Duodenal mucosa (tissue), 2 donors: ENCODE results near the gene ANGPTL1.
A peak's percentile ranks its signal among the peaks of the same experiment; 100 is the strongest.
"Not testable (repeated sequence)": the region's sequence is repeated elsewhere in the genome, so short reads cannot be mapped to it uniquely, and the experiment has no call there.

Experiments used
- H3K27ac ChIP-seq: one replicate; pipeline ENCODE4 v1.7.0; 2013; ENCODE audit warnings: low read depth, low read length
- H3K27me3 ChIP-seq, 2 donors: one replicate each; pipeline ENCODE4 v1.7.0; 2013; ENCODE audit warnings: low read length in 2 of 2, control low read depth in 1 of 2; ENCODE audit not compliant: insufficient read depth in 2 of 2, control insufficient read depth in 1 of 2
- H3K36me3 ChIP-seq, 2 donors: one replicate each; pipeline ENCODE4 v1.7.0; 2013; ENCODE audit warnings: low read length in 2 of 2, control low read depth in 1 of 2; ENCODE audit not compliant: insufficient read depth in 2 of 2, control insufficient read depth in 1 of 2
- H3K4me1 ChIP-seq, 2 donors: one replicate each; pipeline ENCODE4 v1.7.0; 2013; ENCODE audit warnings: low read length in 2 of 2, control low read depth in 1 of 2; ENCODE audit not compliant: insufficient read depth in 2 of 2, control insufficient read depth in 1 of 2
- H3K4me3 ChIP-seq, 2 donors: one replicate each; pipeline ENCODE4 v1.7.0; 2013; ENCODE audit warnings: low read length in 2 of 2, low read depth in 1 of 2
- H3K9ac ChIP-seq, 2 donors: one replicate each; pipeline ENCODE4 v1.7.0; 2013; ENCODE audit warnings: low read length in 2 of 2, low read depth in 1 of 2
- H3K9me3 ChIP-seq, 2 donors: one replicate each; pipeline ENCODE4 v1.7.0; 2013; ENCODE audit warnings: low read length in 2 of 2, control low read depth in 1 of 2; ENCODE audit not compliant: control insufficient read depth in 1 of 2

Gene ANGPTL1

DNA sequence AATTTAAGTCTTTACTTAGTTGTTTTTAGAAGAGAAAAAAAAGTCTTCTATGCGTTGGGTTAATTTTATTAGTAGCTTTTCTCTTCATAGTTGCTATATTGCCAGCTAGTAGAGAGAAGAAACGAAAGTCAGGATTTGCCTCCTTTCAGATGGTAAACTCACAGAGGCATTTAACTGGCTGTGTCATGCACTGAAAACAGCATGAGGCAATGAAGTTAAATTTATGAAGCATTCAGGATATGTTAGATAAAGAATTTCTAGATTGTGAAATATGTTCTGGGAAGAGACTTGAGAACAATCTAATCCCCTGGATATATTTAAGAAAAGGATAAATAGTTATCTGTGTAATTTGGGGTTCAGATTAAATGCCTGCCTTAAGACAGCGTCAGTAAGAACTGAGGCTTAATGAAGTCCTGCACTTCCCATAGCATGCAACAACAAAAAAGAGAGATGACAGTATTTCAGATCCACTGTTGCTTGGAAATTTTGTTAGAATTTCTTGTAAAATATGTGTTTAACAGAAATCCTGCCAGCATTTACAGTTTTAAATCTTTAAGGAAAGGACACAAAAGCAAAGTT lies 1.7 kb downstream of the ANGPTL1 start:
- Histone ChIP-seq H3K4me1 (peaks cover 16 to 50% of the 10 kb centered on the region in 2 donors), H3K9me3 (no peaks in the 10 kb centered on the region), H3K27ac (no peak overlapping the region), H3K9ac (peak overlapping the region in 1 of 2 donors; percentile 30), H3K27me3 (no peaks in the 10 kb centered on the region), H3K36me3 (no peaks in the 10 kb centered on the region), H3K4me3 (peak overlapping the region in 1 of 2 donors; percentile 32)

GRCh38 chr1:178868706-178869105 lies 2.2 kb downstream of the ANGPTL1 start:
- H3K27ac ChIP-seq, result no peak overlapping the region
- H3K36me3 ChIP-seq, result no peaks in the 10 kb centered on the region
- H3K9me3 ChIP-seq, result no peaks in the 10 kb centered on the region
- no peak overlapping the region for H3K4me3 ChIP-seq
- no peak overlapping the region for H3K9ac ChIP-seq
- H3K27me3 ChIP-seq, result no peaks in the 10 kb centered on the region
- peaks cover 16 to 50% of the 10 kb centered on the region in 2 donors for H3K4me1 ChIP-seq

- H3K4me3 ChIP-seq, result peak overlapping the region; percentile 38 to 61
- peak overlapping the region; percentile 15 for H3K27ac ChIP-seq
- no peaks in the 10 kb centered on the region for H3K9me3 ChIP-seq
- no peaks in the 10 kb centered on the region for H3K27me3 ChIP-seq
- H3K9ac ChIP-seq, result peak overlapping the region in 1 of 2 donors; percentile 47
- peaks cover 16 to 47% of the 10 kb centered on the region in 2 donors for H3K4me1 ChIP-seq
- H3K36me3 ChIP-seq, result no peaks in the 10 kb centered on the region
These were observed 3.2 kb downstream of the ANGPTL1 start for GRCh38 chr1:178867670-178868069.

GRCh38 chr1:178864326-178864725 lies 6.6 kb downstream of the ANGPTL1 start:
- no peaks in the 10 kb centered on the region for H3K9me3 ChIP-seq
- H3K4me1 ChIP-seq, result peaks cover 0 to 17% of the 10 kb centered on the region in 2 donors
- no peak overlapping the region for H3K27ac ChIP-seq
- no peak overlapping the region for H3K9ac ChIP-seq
- no peaks in the 10 kb centered on the region for H3K36me3 ChIP-seq
- H3K4me3 ChIP-seq, result no peak overlapping the region
- H3K27me3 ChIP-seq, result no peaks in the 10 kb centered on the region

DNA sequence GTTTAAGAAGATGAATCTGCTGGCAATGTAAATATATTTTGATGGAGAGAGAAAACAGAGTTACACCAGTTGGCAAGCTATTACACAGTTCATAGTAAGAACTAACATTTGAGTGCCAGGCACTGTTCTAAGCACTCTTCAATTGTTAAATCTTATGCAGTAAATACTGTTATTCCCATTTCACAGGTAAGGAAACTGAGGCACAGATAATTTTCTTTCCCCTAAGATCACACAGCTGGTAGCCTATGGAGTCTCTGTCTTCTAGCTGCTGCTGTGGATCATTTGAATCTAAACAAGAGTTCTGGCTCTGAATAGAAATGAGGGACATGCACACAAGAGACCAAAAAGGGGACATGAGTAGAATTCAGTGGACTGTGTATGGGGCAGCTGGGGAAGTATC lies 8.0 kb downstream of the ANGPTL1 start:
- H3K36me3 ChIP-seq, result no peaks in the 10 kb centered on the region
- no peak overlapping the region for H3K4me3 ChIP-seq
- H3K27me3 ChIP-seq, result no peaks in the 10 kb centered on the region
- H3K9ac ChIP-seq, result no peak overlapping the region
- H3K4me1 ChIP-seq, result peaks cover 0 to 15% of the 10 kb centered on the region in 2 donors
- no peak overlapping the region for H3K27ac ChIP-seq
- no peaks in the 10 kb centered on the region for H3K9me3 ChIP-seq

- no peak overlapping the region for H3K9ac ChIP-seq
- H3K4me1 ChIP-seq, result peaks cover 0 to 15% of the 10 kb centered on the region in 2 donors
- H3K27ac ChIP-seq, result no peak overlapping the region
- H3K4me3 ChIP-seq, result no peak overlapping the region
- no peaks in the 10 kb centered on the region for H3K9me3 ChIP-seq
- no peaks in the 10 kb centered on the region for H3K36me3 ChIP-seq
- no peaks in the 10 kb centered on the region for H3K27me3 ChIP-seq
These were observed 8.5 kb downstream of the ANGPTL1 start for GRCh38 chr1:178862416-178862815.

DNA sequence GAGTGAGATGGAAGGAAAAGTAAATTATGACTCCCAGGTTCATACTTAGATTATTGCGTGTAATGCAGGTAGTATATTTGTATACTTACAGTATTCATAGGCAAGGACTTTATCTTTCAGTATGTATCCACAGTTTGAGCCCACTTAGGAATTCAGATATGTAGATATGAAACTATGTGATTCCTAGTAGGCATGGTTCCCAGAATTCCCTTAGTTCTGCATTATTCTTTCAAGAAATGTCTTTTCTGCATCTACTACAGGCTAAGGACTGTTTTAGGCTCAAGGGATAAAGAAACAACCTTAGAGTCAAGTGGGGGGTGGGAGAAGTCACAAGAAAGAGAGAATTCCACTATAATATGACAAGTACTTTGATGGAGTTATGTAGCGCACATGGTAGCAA lies 13.8 kb downstream of the ANGPTL1 start:
- Histone ChIP-seq H3K9ac (no peak overlapping the region), H3K9me3 (no peaks in the 10 kb centered on the region), H3K27ac (no peak overlapping the region), H3K36me3 (peaks cover 0 to 3% of the 10 kb centered on the region in 2 donors), H3K4me3 (no peak overlapping the region), H3K4me1 (no peaks in the 10 kb centered on the region), H3K27me3 (no peaks in the 10 kb centered on the region)

DNA sequence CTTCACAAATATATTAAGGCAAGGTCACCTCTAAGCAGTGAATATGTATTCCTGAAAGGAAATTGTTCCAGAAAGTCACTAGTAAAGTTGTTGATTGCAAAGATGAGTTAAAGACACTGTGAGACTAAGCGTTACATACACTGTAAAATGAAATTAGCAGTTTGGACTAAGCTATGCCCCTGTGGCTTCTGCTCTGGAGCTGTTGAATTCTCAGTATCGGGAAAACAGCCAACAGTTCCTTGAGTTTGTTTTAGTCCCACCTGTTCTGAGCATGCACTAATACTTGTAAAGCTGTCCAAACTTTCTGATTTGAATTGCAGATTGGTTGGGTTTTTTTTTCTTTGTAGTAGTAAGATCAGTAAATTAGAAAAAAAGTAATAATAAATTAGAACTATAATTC lies 21.0 kb downstream of the ANGPTL1 start:
- Histone ChIP-seq H3K27me3 (no peaks in the 10 kb centered on the region), H3K4me1 (no peaks in the 10 kb centered on the region), H3K4me3 (no peak overlapping the region), H3K9me3 (no peaks in the 10 kb centered on the region), H3K9ac (no peak overlapping the region), H3K27ac (no peak overlapping the region), H3K36me3 (peaks cover 0 to 3% of the 10 kb centered on the region in 2 donors)

DNA sequence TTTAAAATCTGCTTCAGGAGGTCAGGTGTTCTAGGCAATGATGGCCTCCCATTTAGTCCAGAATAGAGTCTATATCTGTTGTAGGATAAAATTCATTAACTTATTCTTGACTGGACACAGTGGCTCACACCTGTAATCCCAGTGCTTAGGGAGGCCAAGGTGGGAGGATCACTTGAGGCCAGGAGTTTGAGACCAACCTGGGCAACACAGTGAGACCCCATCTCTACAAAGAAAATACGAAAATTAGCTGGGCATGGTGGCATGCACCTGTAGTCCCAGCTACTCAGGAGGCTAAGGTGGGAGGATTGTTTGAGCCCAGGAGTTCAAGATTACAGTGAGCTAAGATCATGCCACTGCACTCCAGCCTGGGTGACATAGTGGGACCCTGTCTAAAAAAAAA lies 23.0 kb downstream of the ANGPTL1 start:
- not testable (repeated sequence) for H3K9me3 ChIP-seq, H3K9ac ChIP-seq, H3K4me1 ChIP-seq, H3K4me3 ChIP-seq, H3K36me3 ChIP-seq, H3K27ac ChIP-seq, H3K27me3 ChIP-seq

GRCh38 chr1:178847396-178847849 lies 23.5 kb downstream of the ANGPTL1 start:
- Histone ChIP-seq H3K9ac (no peak overlapping the region), H3K27ac (no peak overlapping the region), H3K36me3 (no peaks in the 10 kb centered on the region), H3K4me3 (no peak overlapping the region), H3K27me3 (no peaks in the 10 kb centered on the region), H3K9me3 (no peaks in the 10 kb centered on the region), H3K4me1 (no peaks in the 10 kb centered on the region)

GRCh38 chr1:178846306-178846705 lies 24.6 kb downstream of the ANGPTL1 start:
- H3K9ac ChIP-seq, result no peak overlapping the region
- H3K36me3 ChIP-seq, result no peaks in the 10 kb centered on the region
- no peaks in the 10 kb centered on the region for H3K27me3 ChIP-seq
- no peaks in the 10 kb centered on the region for H3K9me3 ChIP-seq
- no peak overlapping the region for H3K4me3 ChIP-seq
- no peak overlapping the region for H3K27ac ChIP-seq
- no peaks in the 10 kb centered on the region for H3K4me1 ChIP-seq
